HG03025 (cell line): ENCODE measurements around the gene PPP2R1B.

Experiments
- ATAC-seq: cut with Tn5 transposase; IDR thresholded peaks from one replicate; pipeline ENCODE4 v1.9.1; 2021; ENCODE audit warnings: mild to moderate bottlenecking, moderate library complexity; ENCODE audit not compliant: unreplicated experiment, low FRiP score

PPP2R1B gene

DNA sequence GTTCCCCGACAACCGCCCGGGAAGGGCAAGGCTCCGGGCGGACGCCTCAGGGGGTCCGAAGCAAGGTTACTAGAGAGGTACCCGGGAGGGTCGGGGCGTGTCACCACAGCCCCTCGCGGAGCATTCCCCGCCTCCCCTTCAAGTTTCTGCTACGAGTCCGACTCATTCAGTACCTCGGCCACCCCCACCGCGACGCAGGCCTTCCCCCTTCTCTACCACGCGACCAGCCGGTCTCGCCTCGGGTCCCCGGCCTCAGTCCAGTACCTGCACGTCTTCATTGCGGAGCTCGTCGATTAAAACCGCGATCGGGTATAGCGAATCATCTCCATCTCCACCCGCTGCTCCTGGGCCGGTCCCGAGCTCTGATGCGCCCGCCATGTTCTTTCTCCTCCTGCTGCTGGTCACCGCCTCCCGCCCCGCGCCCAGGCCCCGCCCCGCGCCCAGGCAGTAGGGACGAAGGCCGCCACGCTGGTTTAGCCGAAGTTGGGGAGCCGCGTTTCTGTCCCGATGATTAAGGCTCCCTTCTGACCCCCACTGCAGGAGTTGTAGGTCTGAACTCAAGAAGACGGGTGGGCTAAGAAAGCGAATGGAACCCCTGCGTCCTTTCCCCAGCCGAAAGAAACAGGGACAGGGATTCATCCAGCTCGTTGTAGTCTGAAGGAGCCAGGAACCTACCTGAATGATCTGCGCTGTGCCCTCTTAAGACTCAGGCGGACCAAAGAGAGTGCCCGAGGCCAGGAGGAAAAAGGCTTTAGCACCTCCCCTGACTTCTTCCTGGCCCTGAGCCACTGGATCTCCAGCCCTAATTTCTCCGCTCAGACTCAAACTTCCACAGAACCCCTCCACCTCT is at the start of gene PPP2R1B:
PPP2R1B (minus strand) TSS at position 406 of the 850 bp plus-strand sequence; CDS start at position 378, 28 bp downstream.
- peak; percentile 91 for ATAC-seq

DNA sequence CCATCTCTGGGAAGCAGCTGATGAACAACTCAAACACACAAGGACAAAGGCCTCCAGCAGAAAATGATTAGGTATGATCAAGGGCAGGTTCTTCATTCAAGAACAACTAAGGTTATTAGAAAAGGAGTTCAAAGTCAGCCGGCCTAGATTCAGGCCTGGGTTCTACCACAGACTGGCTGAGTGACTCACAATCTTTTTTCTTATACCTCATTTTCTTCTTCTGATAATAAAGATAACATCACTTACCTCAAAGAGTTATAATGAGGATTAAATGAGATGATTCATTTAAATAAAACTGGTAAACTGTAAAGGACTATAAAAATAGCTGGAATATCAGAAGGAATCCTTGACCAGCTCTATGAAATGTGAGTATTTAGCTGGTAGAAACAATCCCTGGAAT is 49.3 kb upstream of the PPP2R1B start:
- no peak for ATAC-seq

DNA sequence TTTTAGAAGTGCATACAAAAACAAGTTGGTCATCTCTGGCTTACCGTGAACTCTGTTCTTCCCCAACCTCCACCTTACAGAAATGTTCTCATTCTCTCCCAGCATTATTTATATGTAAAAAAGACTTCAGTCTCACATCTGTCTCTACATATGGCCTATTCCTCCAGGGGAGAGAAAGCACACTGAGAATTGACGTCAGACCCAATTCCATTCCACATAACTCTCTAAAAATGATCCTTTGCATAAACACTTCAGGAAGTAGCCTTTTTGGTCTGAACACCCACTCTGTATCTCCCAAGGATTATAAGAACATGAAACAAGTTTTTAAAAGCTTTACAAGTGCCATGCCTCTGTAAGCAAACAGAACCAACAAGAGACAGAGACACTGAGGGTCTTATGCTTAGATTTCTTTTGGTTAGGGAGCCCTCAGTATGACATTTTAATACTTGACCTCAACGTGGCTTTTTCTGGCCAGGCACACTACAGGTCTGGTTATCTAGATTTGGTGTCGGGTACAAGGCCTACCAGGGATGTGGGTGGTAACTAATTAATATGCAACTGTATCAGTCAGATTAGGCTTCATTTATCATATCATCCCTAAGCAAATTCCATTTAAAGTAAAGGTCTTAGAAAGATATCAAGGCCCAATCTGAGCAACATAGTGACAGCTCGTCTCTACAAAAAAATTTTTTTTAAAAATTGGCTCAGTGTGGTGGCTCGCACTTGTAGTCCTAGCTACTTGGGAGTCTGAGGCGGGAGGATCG is 48.5 kb upstream of the PPP2R1B start:
- ATAC-seq = no peak

DNA sequence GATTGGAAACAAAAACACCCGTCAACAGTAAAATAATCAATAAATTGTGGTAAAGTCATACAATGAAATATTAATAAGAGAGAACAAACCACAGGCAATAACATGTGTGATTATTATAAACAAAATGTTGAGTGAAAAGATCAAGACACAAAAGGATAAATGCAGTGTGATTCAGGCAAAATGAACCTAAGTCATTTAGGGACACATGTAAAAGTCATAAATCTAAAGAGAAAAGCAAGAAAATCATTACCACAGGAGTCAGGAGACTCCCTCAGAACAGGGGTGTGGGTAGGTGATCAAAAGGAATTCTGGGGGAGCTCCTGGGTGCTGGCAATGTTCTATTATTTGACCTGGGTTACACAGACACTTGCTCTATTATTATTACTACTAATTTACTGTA is 47.9 kb upstream of the PPP2R1B start:
- ATAC-seq = no peak

DNA sequence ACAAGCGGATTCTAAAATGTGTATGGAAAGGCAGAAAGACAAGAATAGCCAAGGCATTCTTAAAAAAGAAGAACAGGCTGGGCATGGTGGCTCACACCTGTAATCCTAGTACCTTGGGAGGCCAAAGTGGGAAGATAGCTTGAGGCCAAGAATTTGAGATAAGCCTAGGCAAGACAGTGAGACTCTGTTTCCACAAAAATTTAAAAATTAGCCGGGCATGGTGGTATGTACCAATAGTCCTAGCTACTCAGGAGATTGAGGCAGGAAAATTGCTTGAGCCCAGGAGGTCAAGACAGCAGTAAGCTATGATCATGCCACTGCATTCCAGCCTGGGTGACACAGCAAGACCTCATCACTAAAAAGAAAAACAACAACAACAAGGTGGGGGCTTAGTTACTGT is 46.0 kb upstream of the PPP2R1B start:
- no peak for ATAC-seq

DNA sequence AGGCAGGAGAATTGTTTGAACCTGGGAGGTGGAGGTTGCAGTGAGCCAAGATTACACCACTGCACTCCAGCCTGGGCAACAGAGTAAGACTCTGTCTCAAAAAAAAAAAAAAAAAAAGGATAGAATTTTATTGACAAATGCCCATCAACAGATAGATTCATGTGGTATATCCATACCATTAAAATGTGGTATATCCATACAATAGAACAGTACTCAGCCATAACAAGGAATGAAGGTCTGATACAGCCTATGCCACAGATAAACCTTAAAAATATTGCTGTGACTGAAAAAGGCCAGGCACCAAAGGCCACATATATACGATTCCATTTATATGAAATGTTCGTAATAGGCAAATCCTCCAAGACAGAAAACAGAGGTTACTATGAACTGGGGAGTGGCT is 45.3 kb upstream of the PPP2R1B start:
- ATAC-seq = no peak

DNA sequence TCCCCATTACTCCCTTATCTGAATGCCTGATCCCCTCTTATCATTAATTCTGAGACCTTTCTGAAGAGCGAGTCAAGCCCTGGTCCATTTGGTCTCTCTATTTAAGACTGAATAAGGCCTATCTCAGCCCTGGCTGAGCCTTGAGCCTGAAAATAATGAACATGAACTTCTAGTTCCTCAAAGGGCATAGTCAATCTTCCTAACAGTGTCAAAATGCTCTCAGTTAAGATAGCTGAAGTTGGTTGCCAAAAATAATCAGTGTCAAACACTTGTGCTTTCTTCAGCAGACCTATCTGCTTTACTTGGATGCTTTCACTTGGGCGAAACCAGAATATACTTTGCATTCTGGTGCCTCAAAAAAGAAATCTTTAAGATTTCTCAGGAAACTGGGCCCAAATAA is 42.6 kb upstream of the PPP2R1B start:
- ATAC-seq = no peak

DNA sequence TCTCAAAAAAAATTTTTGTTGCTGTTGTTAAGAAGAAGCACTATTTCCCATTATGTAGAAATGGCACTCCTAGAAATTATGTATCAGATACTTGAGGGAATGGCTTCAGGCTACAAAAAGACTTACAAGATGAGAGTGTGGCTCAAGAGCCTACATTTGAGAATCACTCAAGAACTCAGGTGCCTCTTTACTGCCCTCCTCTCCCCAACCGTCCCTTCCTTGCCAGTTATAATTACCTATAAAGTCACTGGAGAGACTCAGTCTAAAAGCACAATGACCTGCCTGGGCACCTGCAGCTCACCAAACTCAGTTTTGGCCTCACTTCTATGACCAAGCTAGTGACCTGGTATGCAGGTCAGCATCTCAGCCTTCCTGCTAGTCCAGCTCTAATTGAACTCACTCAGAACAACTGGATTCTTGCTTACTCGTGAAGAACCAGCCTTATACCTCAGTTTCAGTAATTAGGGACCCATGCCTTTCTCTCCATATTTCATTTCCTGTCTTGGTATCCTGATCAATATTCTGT is 41.9 kb upstream of the PPP2R1B start:
- ATAC-seq = no peak

DNA sequence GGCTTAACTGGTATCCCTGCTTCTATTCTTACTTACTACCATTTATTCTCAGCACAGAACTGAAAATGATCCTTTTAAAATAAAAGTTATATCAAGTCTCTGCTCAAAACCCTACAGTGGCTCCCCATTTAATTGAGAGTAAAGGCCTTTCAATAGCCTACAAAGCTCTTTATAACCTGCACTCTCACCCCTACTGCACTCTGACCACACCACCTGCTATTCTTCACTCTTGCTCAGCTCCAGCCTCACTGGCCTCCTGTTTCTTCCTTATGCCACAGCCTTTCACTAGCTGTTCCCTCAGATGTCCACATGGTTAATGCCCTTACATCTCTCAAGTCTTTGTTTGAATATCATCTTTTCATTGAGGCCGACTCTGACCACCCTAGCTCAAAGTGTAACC is 40.9 kb upstream of the PPP2R1B start:
- no peak for ATAC-seq

DNA sequence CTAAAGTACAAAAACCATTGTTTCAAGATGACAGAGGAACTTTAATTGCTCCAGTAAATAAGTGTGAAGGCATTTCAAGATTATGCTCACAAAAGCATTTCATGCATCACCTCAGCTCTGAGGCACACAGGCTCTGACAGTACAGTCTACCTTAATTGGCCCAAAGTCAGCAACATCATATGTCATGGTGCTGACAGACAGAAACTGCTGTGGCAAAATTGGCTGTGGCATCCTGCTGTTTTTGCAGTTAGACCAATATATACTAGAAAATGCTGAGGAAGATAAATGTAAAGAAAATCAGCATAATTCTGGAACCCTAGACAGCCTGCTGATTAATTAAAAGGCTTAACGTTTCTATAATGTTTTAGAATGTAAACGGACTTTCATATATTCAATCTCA is 34.9 kb upstream of the PPP2R1B start:
- no peak for ATAC-seq

DNA sequence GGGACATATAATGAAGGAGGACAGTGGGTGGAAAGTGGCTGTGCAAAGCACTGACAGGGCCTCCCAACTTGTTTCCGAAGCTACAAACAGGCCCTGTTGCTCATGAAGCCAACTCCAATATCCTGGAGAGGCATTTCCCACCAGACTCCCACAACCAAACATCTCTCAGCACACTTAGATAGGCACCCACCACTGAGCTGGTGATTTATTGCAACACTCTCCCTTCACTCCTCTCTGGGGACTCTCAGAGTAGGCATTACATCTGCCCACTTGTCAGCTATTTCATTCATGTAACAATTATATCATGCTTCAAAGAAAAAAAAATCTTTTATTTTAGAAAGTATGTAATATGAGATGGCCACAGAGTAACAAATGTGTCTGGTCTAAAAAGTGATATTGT is 32.1 kb upstream of the PPP2R1B start:
- no peak for ATAC-seq

DNA sequence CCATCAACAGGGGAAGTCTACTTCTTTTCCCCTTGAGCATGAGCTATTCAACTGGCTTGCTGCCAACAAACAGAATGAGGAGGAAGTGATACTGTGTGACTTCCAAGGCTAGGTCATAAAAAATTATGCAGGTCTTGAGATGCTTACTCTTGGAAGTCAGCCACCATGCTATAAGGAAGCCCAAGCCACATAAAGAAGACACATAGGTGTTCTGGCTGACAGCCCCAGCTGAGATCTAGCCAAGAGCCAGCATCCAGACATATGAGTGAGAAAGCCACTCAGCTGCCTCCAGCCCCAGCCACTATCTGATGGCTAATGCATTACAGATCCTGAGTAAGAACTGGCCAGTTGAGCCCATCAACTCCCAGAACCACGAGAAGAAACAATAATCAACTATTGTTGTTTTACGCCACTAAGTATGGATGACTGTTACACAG is 31.0 kb upstream of the PPP2R1B start:
- no peak for ATAC-seq

DNA sequence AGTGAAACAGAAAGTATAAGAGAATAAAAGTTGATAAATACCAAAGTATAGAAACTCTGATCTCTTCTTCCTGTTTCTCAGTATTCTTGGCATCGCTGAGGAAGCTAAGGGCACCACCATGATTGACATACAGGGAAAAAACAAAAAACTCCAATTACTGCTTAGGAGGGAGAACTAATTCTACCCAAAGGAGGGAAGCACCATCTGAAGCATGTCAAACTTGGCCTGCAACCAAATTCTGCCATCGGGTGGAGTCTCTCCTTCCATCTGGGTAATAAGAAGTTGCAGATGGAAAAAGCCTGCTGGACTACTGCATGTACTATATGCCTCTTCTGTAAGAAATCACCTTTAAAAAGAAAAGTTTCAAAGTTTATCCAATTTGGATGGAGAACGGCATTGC is 30.5 kb upstream of the PPP2R1B start:
- ATAC-seq = no peak

DNA sequence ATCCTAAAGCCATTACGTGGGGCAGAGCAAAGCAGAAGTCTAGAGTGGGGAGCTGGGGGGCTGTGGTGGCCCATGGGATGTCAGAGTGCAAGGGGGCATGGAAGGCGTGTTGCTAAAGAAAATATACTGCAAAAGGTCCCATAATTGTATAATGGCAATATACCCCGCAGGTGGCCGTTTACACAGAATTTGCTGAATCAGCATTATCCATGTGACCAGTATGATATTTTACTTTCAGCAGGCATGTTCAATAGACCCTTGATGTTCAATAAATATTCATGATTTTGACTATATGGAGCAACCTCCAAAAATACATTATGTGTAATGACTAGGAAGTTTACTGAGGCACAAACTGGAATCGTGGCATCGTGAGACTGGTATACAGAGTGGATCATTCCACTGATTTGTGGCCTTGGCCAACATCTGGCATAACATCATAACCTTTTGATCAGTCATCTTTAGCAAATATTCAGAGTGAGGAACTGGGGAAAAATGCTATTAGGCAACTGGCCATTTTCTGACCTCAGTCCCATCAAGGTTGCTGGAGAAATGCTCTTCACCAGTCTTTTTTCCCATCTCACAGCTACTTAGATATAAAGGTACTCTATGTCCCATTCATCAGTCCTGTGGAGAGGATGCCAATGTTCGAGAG is 29.3 kb upstream of the PPP2R1B start:
- no peak for ATAC-seq

DNA sequence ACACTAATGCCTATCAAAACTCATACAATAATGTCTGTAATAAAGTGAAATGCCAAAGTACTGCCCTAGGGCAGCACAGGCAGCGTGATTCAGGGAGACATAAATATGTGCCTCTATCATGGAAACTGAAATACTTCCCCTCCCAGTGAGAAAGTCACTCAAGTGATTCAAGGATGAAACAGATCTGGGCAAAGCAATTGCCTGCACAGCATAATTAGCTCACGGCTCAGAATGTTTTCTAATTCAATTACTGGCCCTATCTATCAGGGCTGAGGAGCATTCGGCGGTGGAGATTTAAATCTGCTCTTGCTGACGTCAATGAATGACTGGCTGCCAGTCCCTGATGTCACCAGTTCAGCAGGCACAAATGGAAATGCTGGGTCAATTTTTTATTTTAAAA is 27.7 kb upstream of the PPP2R1B start:
- ATAC-seq = no peak

DNA sequence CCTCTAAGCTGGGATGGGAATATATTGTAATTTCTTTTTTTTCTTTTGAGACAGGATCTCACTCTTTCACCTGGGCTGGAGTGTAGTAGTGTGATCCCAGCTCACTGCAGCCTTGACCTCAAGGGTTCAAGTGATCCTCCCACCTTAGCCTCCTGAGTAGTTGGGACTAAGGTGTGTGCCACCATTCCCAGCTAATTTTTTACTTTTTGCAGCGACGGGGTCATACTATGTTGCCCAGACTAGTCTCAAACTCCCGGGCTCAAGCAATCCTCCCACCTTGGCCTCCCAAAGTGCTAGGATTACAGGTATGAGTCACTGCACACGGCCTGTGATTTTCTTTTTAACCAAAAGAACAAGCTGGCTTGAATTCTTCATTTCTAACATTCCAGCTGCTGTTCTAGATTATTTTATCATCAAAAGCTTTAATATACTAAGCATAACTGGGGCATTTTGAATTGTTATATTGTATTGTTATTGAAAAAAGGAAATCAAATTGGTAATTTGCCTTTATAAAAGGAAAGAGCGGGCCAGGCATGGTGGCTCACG is 26.8 kb upstream of the PPP2R1B start:
- ATAC-seq = no peak

DNA sequence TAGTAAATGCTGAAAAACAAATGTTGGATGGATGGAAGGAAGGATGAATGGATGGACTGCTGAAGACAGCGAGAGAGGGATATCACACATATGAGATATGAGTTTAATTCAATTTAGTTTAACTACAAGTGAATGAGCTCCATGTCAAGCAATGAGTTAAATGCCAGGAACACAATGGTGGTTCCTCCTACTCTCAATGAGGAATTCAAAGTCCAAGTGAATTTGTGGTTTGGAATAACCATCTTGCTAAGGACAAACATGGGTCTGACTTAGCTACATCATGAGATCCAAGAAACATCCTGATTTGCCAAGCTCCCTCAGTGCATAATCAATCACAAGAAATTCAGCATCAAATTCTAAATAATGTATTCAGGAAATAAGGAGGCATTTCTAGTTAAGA is 26.1 kb upstream of the PPP2R1B start:
- no peak for ATAC-seq

DNA sequence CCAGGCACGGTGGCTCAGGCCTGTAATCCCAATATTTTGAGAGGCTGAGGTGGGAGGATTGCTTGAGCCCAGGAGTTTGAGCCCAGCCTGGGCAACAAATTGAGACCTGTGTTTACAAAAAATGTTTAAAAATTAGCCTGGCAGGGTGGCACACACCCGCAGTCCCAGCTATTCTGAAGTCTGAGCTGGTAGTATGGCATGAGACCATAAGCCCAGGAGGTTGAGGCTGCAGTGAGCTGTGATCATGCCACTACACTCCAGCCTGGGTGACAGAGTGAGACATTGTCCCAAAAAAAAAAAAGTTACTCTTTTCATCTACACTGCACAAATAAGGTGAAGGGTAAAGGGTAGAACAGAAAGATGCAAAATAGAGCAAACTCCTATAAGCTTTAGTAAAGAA is 22.3 kb upstream of the PPP2R1B start:
- ATAC-seq = no peak

DNA sequence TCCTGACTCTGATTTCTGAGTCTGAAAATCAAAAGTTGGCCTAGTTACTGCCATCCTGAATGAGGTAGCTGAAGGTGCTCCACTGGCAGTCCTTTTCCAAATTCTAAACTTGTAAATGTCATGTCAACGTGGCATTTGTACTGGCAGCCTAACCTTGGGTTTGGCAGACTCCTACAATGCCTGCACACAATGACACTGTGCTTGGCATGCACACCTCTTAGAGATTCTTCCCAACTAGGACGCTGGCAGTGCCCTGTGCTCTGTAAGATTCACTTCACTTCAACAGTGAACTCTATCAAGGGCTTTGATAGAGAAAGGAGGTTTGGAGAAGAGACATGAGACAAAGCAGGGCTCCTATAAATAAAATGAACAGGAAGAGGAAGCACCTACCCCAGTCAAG is 21.9 kb upstream of the PPP2R1B start:
- ATAC-seq = no peak

DNA sequence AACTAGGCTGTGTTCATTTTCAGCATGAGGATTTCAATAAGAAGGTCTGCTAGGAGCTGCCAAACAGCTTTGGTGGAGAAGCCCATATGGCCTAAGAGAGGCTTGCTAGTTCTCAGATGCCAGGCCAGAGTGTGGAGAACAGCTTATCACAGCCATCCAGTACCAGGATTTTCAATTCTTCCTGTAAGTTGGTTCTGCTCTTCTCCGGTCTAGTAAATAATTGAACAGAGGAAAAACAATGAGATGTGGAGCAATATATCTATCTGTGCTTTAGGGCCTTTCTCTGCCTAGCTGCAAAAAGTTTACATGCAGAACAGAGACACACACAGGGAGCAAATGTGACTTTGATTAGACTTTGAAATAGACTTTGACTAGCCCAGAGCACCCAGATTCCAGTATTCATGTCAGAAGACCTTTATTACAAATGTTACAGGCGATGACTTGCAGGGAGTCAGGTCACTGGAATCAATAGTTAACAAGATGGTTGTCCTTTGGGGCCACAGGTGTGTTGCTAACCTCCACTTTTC is 19.8 kb upstream of the PPP2R1B start:
- no peak for ATAC-seq

DNA sequence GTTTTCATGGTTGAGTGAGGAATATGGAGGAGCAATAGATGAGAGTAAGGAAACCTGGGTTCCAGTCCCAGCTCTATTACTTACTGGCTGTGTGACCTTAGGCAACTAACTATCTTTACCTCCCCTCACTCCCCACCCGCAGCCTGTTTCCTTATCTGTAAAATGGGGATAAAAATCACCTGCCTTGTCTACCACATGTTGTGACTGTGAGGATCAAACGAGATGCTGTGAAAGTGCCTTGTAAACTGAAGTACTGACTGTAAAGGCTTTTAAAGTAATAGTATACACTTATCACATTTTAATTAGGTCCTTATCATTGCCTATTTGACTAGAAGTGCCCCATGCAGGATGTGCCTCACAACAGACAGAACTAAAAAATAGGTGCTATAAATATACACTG is 18.9 kb upstream of the PPP2R1B start:
- no peak for ATAC-seq
